A549 (cell line): ENCODE data around the gene AMELY.

Source experiments
- CHD4 ChIP-seq: fragments of 200-600 bp; sonication (generic); IDR thresholded peaks from 2 replicates; pipeline ENCODE4 v1.6.1; 2016; ENCODE audit warnings: antibody characterized with exemption, mild to moderate bottlenecking, borderline replicate concordance
- CTCF ChIP-seq: fragments of >200 bp; sonication (Bioruptor Twin); formaldehyde crosslinking; IDR thresholded peaks from 3 replicates; pipeline ENCODE4 v1.5.1; 2016
- GATA3 ChIP-seq: IDR thresholded peaks from 2 replicates; pipeline ENCODE4 v1.6.1; 2012; ENCODE audit warnings: borderline replicate concordance
- KDM1A ChIP-seq: fragments of 200-600 bp; sonication (generic); IDR thresholded peaks from 2 replicates; pipeline ENCODE4 v1.6.1; 2016; ENCODE audit warnings: low read depth, mild to moderate bottlenecking
- MAFK ChIP-seq: fragments of 450-650 bp; IDR thresholded peaks from 2 replicates; pipeline ENCODE4 v1.6.1; 2014; ENCODE audit not compliant: partially characterized antibody
- NR3C1 ChIP-seq: fragments of >200 bp; sonication (Bioruptor Twin); formaldehyde crosslinking; IDR thresholded peaks from 3 replicates; pipeline ENCODE4 v1.6.1; 2017
- POLR2A ChIP-seq: IDR thresholded peaks from 2 replicates; pipeline ENCODE4 v1.6.1; 2012; ENCODE audit warnings: mild to moderate bottlenecking, low read length
- POLR2AphosphoS2 ChIP-seq: conservative IDR thresholded peaks from 2 replicates; pipeline ENCODE4 v1.6.1; 2012; ENCODE audit warnings: low read length, improper control_type of control experiment, inconsistent platforms
- SREBF2 ChIP-seq: fragments of 450-650 bp; IDR thresholded peaks from 2 replicates; pipeline ENCODE4 v1.6.1; 2014; ENCODE audit warnings: mild to moderate bottlenecking, moderate library complexity
- USF2 ChIP-seq: fragments of 450-650 bp; IDR thresholded peaks from 2 replicates; pipeline ENCODE4 v1.6.1; 2014; ENCODE audit warnings: antibody characterized with exemption

GRCh38 chrY:6929237-6929636 lies 17.7 kb upstream of the AMELY start:
- TF ChIP-seq CTCF (no peak), MAFK (no peak), POLR2AphosphoS2 (no peak), NR3C1 (no peak), POLR2A (no peak), USF2 (no peak), CHD4 (no peak), SREBF2 (no peak), KDM1A (no peak), GATA3 (no peak)
